Stimulated activated CD8-positive, alpha-beta memory T cell treated with anti-CD3 and anti-CD28 coated beads, Interleukin-15, amount 100 ng/mL, for 24 hours (primary cell): ENCODE measurements around the gene EREG.

Experiments
- DNase-seq: peaks from one replicate; pipeline ENCODE4 v3.0.0-alpha.2; 2020; ENCODE audit warnings: low read depth

EREG gene

DNA sequence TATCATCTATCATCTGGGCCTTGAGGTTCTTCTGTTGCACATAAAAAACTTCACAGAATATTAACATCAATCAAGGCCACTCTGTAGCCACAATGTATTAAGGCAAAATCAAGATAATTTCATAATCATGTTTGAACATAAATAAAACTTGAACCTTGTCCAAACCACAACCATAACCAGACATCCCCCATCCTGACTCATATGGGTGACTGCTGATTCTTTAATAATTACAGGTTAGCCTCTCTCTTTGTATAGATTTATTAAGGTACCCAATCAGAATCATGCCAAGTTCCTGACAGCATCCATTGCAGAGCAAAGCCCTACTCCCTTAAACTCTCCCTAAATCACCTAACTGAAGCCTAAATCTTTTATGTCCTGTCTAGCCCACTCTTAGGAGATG, 63.3 kb downstream of the EREG start:
- DNase-seq, result no peak

DNA sequence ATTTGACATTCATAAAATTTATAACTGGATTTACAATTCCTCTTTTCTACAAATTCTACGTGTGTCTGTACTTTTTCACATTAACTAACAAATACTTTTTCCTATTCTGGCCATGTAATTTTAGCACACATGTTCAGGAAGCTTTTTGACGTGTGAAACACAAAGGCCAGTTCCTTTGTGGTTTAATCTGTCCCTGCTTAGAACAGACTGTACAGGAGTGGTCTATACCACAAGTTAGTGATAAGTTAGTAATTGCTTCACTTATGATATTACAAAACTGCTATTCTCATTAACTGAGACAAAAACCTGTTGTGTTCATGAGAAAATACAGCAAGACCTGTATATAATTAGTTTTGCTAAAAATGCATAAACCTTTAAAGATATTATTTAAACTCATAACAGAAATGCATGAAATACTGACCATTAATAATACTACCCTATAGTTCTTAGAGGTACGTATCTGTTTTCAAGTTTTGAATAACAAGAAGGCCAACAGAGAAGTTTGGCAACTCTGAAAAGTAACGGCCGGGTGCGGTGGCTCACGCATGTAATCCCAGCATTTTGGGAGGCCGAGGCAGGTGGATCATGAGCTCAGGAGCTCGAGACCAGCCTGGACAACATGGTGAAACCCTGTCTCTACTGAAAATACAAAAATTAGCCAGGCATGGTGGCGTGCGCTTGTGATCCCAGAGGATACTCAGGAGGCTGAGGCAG, 66.3 kb downstream of the EREG start:
- no peak for DNase-seq

DNA sequence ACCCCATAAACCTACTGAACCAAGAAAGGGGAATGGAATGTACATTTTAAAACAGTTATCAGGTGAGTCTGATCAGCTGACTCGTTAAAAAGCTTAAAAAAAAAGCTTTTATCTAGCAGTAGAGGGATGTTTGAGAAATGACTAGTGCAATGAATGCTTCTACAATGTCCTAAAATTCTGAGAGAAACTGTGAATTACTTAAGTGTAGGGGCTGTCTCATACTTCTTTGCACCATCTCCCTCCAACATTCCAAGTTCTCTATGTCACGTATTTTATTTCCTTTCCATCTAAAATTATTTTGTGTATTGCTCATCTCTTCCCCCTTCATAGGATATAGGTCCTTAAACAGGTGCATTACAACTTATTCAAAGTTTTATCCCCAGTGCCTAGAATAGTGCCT, 68.1 kb downstream of the EREG start:
- no peak for DNase-seq

DNA sequence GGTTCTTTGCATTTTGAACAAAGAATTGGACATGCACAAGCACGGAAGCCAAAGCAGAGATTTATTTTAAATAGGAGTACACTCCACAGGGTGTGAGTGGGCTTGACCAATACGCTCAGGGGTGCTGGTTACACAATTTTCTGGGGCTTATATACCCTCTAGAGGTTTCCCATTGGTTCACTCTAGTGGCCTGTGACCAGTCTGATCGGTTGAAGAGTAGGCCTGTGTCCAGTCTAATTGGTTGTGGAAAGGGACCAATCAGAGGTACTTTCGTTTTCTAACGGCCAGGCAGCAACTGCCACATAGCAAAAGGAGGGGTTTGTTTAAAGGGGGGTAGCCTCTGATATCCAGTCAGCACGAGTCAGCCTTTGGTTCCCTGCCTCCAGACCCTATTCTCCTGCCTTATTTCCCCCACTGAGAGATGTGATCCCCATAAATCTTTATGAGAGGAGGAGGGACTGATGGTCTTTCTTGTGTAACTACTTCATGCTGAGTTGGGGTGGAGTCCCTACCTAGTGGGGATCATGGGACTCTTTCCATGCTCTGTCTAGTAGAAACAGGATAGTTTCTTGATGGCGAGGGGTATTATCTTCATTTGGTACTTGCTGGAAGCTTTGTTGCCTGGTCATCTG, 68.7 kb downstream of the EREG start:
- no peak for DNase-seq

DNA sequence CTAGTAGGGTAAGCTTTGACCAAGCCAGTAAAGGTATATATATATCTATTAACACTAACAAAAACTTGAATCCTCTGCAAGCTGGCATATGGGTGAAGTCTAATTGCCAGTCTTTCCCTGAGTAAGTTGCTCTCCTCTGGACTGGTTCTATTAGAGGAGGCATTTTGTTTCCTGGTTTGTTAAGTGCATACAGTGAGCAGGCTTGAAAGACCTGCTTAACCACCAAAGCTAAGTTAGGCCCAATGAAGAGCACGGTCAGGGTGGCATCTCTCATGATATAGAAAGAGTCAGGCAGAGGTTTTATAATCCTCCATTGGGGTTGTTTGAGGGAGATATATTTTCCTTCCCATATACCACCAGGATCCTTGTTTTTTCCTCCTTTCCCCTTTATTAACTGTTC, 70.4 kb downstream of the EREG start:
- no peak for DNase-seq

DNA sequence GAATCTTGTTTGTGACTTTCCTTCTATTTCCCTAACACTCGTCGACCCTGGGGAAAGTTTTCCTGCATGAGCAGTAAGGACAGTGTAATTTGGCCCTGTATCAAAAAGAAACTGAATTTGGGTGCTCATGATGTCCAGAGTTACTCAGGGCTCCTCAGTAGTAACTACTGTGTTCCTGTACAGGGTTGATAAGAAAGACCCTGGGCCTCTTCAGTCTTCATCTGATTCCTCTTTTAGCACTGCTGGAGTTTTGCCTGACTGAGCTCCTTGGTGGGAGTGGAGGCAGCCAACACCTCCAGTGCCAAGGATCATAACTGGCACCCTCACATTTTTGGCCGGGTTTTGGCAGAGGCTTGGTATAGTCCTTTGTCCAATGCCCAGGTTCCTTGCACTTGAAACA, 72.9 kb downstream of the EREG start:
- DNase-seq, result no peak
